ENCODE data around the gene CHRNA4.

DNA sequence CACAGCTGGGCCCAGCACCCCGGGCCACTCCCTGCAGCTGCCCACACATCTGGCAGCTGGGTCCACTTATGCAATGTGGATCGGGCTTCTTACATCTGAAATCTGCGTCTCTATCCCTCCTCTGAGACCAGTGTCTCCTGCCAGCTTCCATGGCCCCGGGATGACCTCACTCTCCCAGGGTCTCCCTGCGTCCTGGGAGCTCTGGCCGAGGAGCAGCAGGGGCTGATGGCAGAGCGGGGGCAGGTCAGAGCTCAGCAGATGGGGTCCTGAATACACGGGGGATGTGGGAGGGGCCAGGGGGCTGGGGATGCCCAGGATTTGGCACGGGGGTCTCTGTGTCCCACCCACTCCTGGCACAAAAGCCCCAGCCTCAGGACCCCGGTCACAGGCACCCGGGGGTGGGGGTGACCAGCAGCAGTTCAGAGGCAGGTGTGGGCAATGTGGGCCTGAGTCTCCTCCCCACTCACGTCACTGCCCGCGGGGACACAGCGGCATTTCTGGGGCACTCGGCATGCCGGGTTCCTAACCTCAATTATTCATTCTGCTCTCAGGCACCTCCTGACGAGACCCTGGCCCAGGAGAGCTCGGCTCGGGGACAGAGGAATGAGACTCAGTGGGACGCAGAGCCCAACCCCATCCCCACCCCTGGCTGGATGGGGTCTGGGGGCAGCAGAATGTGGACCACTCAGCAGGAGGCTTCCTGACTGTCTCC, 16.4 kb downstream of the CHRNA4 start:
- TF ChIP-seq CTCF (IDR thresholded peaks at IDR 0.05) (no peak), POLR2A (IDR thresholded peaks at IDR 0.05) (no peak)
